Stimulated activated CD4-positive, alpha-beta T cell treated with anti-CD3 and anti-CD28 coated beads, Interleukin-1b, Interleukin-23, amount 100 ng/mL, for 1 hour (primary cell): ENCODE measurements around the gene TERB1.

Experiments
- DNase-seq, 2 donors: peaks; one replicate each; pipeline ENCODE4 v3.0.0-alpha.2; 2020; ENCODE audit warnings: low read depth in 2 of 2

TERB1 gene

GRCh38 chr16:66741950-66742808 lies 59.2 kb downstream of the TERB1 start:
- DNase-seq = no peak

GRCh38 chr16:66741169-66741900 lies 60.0 kb downstream of the TERB1 start:
- DNase-seq = no peak

GRCh38 chr16:66740533-66740932 lies 60.9 kb downstream of the TERB1 start:
- DNase-seq = no peak

GRCh38 chr16:66740010-66740409 lies 61.4 kb downstream of the TERB1 start:
- DNase-seq = no peak

GRCh38 chr16:66735891-66736290 lies 65.5 kb downstream of the TERB1 start:
- no peak for DNase-seq

- DNase-seq = no peak
Measured at GRCh38 chr16:66731101-66731500, 70.3 kb downstream of the TERB1 start.

GRCh38 chr16:66728804-66729203 lies 72.6 kb downstream of the TERB1 start:
- no peak for DNase-seq

- no peak for DNase-seq
Measured at GRCh38 chr16:66728117-66728787, 73.1 kb downstream of the TERB1 start.

GRCh38 chr16:66720766-66721165 lies 80.6 kb downstream of the TERB1 start:
- DNase-seq = no peak

- no peak for DNase-seq
Measured at GRCh38 chr16:66719246-66719645, 82.1 kb downstream of the TERB1 start.

- no peak for DNase-seq
Measured at GRCh38 chr16:66717776-66718175, 83.6 kb downstream of the TERB1 start.

GRCh38 chr16:66717112-66717675 lies 84.2 kb downstream of the TERB1 start:
- no peak for DNase-seq

- no peak for DNase-seq
Measured at GRCh38 chr16:66714654-66715307, 86.6 kb downstream of the TERB1 start.

- no peak for DNase-seq
Measured at GRCh38 chr16:66714062-66714461, 87.3 kb downstream of the TERB1 start.

- DNase-seq = no peak
Measured at GRCh38 chr16:66713076-66713475, 88.3 kb downstream of the TERB1 start.

GRCh38 chr16:66712512-66712911 lies 88.9 kb downstream of the TERB1 start:
- DNase-seq = no peak

GRCh38 chr16:66711581-66711980 lies 89.8 kb downstream of the TERB1 start:
- DNase-seq = no peak

- DNase-seq = no peak
Measured at GRCh38 chr16:66706506-66706880, 94.9 kb downstream of the TERB1 start.

- DNase-seq = no peak
Measured at GRCh38 chr16:66705790-66706505, 95.4 kb downstream of the TERB1 start.
